ENCODE results near the gene KMT2D.
A peak's percentile ranks its signal among the peaks of the same experiment; 100 is the strongest.
"Not testable (repeated sequence)": the region's sequence is repeated elsewhere in the genome, so short reads cannot be mapped to it uniquely, and the experiment has no call there.

KMT2D gene

GRCh38 chr12:49086116-49086515 is 25.5 kb upstream of the KMT2D start:
- DNase-seq: no peak

GRCh38 chr12:49084438-49084837 is 23.8 kb upstream of the KMT2D start:
- no peak for DNase-seq

GRCh38 chr12:49079793-49080192 is 19.2 kb upstream of the KMT2D start:
- DNase-seq: no peak

- DNase-seq: no peak
Observed at GRCh38 chr12:49070971-49071370, 10.4 kb upstream of the KMT2D start.

- peak; percentile 97 for DNase-seq
Observed at GRCh38 chr12:49069507-49070346, 9.1 kb upstream of the KMT2D start, which contains the start of gene RHEBL1. RHEBL1 (minus strand) TSS chr12:49069979; CDS start chr12:49069785, 194 bp downstream.

- DNase-seq: no peak
Observed at GRCh38 chr12:49068879-49069506, 8.4 kb upstream of the KMT2D start.

GRCh38 chr12:49066120-49066519 is 5.5 kb upstream of the KMT2D start:
- DNase-seq: no peak

- no peak for DNase-seq
Observed at GRCh38 chr12:49064767-49065152, 4.2 kb upstream of the KMT2D start.

- not testable (repeated sequence) for DNase-seq
Observed at GRCh38 chr12:49061916-49062315, 1.3 kb upstream of the KMT2D start.

GRCh38 chr12:49061157-49061650 is 610 bp upstream of the KMT2D start:
- DNase-seq: no peak

- no peak for DNase-seq
Observed at GRCh38 chr12:49059299-49060171, 1.1 kb downstream of the KMT2D start.

GRCh38 chr12:49059045-49059298 is 1.6 kb downstream of the KMT2D start:
- no peak for DNase-seq

- DNase-seq: no peak
Observed at GRCh38 chr12:49058366-49059044, 2.1 kb downstream of the KMT2D start.

- DNase-seq: no peak
Observed at GRCh38 chr12:49057888-49058287, 2.7 kb downstream of the KMT2D start.

- DNase-seq: peak; percentile 73
Observed at GRCh38 chr12:49055978-49056754, 4.4 kb downstream of the KMT2D start.

GRCh38 chr12:49055092-49055491 is 5.5 kb downstream of the KMT2D start:
- no peak for DNase-seq

- no peak for DNase-seq
Observed at GRCh38 chr12:49054524-49054923, 6.1 kb downstream of the KMT2D start.

GRCh38 chr12:49054096-49054495 is 6.5 kb downstream of the KMT2D start:
- no peak for DNase-seq

GRCh38 chr12:49052451-49053208 is 8.0 kb downstream of the KMT2D start:
- no peak for DNase-seq

GRCh38 chr12:49051777-49052438 is 8.7 kb downstream of the KMT2D start:
- DNase-seq: no peak

- no peak for DNase-seq
Observed at GRCh38 chr12:49051373-49051764, 9.2 kb downstream of the KMT2D start.
